Measurements from ENCODE around the gene GIPC3. TPM values are rescaled to one million over a fixed set of nuclear protein-coding genes. Genes with fewer than 3 reads are reported as not detected.
A peak's percentile ranks its signal among the peaks of the same experiment; 100 is the strongest.

The GIPC3 gene
- total and polyA plus RNA-seq, 2 experiments from 2014 or later, result 0.48 to 0.59 TPM

- TF ChIP-seq NANOG (IDR thresholded peaks at IDR 0.05; ENCODE audit: borderline replicate concordance), result no peak
- no peak for TF ChIP-seq CREB1 (CRISPR knock-in tag; IDR thresholded peaks at IDR 0.05; ENCODE audit: low read depth)
- TF ChIP-seq EZH2phosphoT487 (IDR thresholded peaks at IDR 0.05; ENCODE audit: unreplicated experiment), result no peak
- TF ChIP-seq STAT1 (IDR thresholded peaks at IDR 0.05; ENCODE audit: unreplicated experiment), result no peak
- TF ChIP-seq ZNF462 (CRISPR knock-in tag; IDR thresholded peaks at IDR 0.05), result no peak
- TF ChIP-seq ZNF114 (CRISPR knock-in tag; IDR thresholded peaks at IDR 0.05), result no peak
- TF ChIP-seq POLR2AphosphoS5 (IDR thresholded peaks at IDR 0.05; ENCODE audit: low read depth), result no peak
These were observed 27.1 kb downstream of the GIPC3 start (continued) for GRCh38 chr19:3612330-3612729.

GRCh38 chr19:3612901-3613741 lies 27.8 kb downstream of the GIPC3 start:
- H4K20me1 ChIP-seq (replicated peaks; ENCODE audit: insufficient read depth), result peaks cover 5% of the 10 kb centered on the region
- peak; percentile 81 for ATAC-seq
- H3K4me3 Mint-ChIP-seq, result no peak overlapping the region
- peaks cover 9% of the 10 kb centered on the region; the same call in 1 of the 2 replicates for H3F3A ChIP-seq (replicated peaks; ENCODE audit: low read depth)
- H3K79me2 ChIP-seq (replicated peaks; ENCODE audit: insufficient read depth), result no peaks in the 10 kb centered on the region
- no peak overlapping the region for H3K4me2 ChIP-seq
- H3K27ac Mint-ChIP-seq, result no peak overlapping the region
- peak; percentile 85 for DNase-seq (ENCODE audit: low spot score)
- no peak overlapping the region for H2AFZ ChIP-seq
- H3K4me1 ChIP-seq (ENCODE audit: insufficient read depth), result no peaks in the 10 kb centered on the region; the same call in 1 of the 2 replicates
- H3K27me3 Mint-ChIP-seq (ENCODE audit: insufficient read depth, low read depth, poor library complexity), result peaks cover 4% of the 10 kb centered on the region
- H3K36me3 Mint-ChIP-seq (ENCODE audit: low read depth), result peaks cover 19% of the 10 kb centered on the region
- 0 out of 2 replicates have a peak overlapping the region, but pooled peaks have one; percentile 59 for H3K27ac ChIP-seq (ENCODE audit: low read depth)
- no peaks in the 10 kb centered on the region for H3K36me3 ChIP-seq (ENCODE audit: insufficient read depth)
- peaks cover 4% of the 10 kb centered on the region for H3K4me1 Mint-ChIP-seq
- no peak overlapping the region for H3K4me3 ChIP-seq
- H3K9me2 ChIP-seq (ENCODE audit: insufficient read depth), result no peaks in the 10 kb centered on the region
- no peaks in the 10 kb centered on the region for H3K9me3 Mint-ChIP-seq
- H3K27me3 ChIP-seq (ENCODE audit: insufficient read depth), result no peaks in the 10 kb centered on the region
- no peak for TF ChIP-seq ZNF462 (CRISPR knock-in tag; IDR thresholded peaks at IDR 0.05)
- TF ChIP-seq STAT1 (IDR thresholded peaks at IDR 0.05; ENCODE audit: unreplicated experiment), result no peak
- no peak for TF ChIP-seq EZH2 (IDR thresholded peaks at IDR 0.05; ENCODE audit: low read depth, unreplicated experiment)
- TF ChIP-seq CREB1 (CRISPR knock-in tag; IDR thresholded peaks at IDR 0.05; ENCODE audit: low read depth), result no peak
